ENCODE results near the gene ASB18.

Gene ASB18

DNA sequence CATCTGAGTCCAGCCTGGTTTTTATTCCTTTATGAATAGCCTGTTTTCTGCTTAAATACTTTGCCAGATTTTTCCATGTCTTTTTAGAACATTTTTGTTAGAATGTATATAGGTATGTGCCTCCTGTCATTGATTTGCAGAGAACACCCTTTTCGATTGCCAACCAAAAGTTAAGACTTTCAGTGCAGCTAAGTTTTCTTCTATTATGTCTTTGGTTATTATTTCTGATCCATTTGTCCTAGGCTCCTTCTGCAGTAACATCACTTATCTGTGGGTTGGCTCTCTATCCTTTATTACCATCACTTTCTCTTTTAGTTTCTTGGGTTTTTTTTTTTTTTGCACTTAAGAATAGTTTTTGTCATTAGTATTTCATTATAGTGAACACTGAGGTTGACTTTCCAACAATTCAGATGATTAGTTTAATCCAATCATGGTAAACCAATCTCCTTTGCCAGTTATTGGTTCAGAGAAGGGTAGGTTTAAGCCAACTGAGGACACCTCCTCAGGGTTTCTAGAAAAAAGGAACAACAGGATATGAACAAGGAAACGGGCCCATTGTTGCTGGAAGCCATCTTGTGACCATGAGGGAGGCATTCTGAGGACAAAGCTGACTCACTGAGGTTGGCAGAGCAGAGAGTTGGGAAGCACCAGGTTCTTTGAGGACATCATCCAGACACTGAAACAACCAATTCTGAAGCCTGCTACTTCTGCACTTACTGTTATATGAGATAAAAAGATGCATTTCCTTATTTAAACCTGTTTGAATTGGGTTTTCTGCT, 58.1 kb downstream of the ASB18 start:
- DNase-seq, result no peak

GRCh38 chr2:236204953-236205352, 59.3 kb downstream of the ASB18 start:
- DNase-seq, result no peak

DNA sequence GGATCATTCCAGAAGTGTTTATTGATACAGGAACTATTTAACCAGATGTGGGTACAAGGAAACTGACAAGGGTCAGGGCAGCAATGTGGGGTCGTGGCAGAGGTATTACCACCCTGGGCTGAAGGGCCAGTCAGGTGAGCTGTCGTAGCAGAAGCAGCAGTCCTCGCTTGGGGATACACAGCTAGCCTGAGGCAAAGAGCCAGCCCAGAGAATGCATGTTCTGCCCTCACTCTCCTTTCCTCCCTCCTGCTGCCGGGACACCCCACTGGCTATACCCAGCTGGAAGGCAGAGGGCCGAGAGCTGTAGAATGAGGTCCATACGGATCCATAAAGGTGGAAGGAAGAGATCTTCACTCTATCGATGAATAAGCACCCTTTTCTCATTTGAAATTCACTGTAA, 63.8 kb downstream of the ASB18 start:
- no peak for DNase-seq

- DNase-seq, result no peak
Observed at GRCh38 chr2:236196366-236196765, 67.8 kb downstream of the ASB18 start.

DNA sequence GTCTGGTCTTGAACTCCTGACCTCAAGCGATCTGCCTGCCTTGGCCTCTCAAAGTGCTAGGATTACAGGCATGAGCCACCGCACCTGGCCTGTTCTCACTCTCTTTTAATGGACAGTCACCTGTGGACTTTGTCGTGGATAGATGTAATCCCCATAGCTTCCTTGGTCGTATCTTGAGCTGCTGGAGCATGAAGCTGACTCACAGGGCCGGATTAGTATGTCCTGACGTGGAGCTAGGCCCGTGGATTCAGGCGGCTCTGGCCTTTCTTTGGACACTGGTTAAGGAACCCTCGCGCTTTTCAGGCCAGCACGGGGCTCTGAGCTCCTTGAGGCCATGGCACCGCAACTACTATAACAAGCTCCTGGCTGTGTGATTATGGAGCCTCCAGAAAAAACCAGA, 68.5 kb downstream of the ASB18 start:
- DNase-seq, result no peak

DNA sequence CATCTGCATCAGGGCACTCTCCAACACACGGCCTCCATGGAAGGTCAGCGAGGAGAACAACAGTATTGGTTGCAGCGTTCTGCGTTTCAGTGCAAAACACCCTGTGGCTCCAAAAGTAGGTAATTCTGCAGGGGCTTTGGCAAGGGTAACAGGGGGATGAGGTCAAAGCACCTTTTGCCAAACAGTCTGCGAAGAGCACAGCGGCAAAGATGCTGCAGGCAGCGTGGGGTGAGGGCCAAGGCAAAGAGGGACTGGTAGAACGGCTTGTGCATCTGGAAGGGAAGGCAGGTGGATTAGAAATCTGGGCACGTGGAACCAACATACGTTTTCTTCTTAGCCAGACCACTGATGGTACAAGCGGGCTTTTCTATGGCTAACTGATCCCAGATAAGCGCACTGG, 69.4 kb downstream of the ASB18 start:
- no peak for DNase-seq

DNA sequence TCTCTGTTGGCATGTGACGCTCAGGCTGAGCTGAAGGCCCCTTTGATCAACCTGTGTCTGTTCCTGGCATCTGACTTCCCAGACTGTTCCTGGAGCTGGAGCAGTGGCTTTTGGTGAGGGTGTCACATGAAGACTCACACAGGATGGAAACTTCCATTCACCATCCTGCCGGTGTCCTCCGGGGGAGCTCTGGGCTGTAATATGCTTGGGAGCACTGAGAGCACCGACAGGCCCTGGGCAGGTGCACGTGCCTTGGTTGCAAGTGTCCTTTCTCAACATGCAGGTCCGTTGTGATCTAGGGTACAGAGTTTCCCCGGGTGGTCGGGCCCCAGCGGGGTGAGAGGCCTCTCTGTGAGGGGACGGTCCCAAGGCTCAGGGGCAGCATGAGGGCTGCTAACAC, 71.2 kb downstream of the ASB18 start:
- DNase-seq, result no peak

- DNase-seq, result no peak
Observed at GRCh38 chr2:236190674-236191073, 73.5 kb downstream of the ASB18 start.

- no peak for DNase-seq
Observed at GRCh38 chr2:236184701-236185100, 79.5 kb downstream of the ASB18 start.

GRCh38 chr2:236180831-236181453, 83.3 kb downstream of the ASB18 start:
- no peak for DNase-seq

DNA sequence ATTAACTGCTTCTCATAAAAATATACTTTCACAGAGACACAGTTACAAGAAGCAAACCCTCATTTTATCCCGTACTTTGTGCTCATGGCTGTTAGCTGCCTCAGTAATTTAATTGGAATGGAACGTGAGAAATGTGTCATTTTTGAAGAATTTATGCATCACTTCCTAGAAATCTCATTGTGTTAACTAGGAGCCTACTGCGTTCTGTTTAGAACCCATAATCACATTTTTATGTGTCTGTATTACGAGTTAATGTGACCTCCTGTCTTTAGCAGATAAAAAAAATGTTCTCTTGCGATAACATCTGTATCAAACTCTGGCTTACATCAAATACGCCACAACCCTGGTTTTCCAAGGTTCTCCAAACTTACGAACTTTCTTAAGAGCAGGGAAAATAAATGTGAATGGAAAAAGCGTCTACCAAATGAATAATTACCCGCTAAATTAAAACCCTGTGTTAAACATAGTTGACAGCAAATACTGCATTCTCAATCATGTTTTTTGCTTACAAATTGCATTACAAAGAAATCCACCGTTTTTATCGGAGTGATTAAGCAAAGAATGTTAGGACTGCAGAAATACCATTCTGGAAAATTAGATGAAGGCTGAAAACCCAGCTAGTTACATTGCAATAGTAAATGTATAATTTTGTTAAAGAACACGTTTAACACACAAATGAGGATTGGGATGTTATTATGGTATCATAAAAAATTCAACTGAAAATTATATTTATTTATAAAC, 84.0 kb downstream of the ASB18 start:
- DNase-seq, result no peak

DNA sequence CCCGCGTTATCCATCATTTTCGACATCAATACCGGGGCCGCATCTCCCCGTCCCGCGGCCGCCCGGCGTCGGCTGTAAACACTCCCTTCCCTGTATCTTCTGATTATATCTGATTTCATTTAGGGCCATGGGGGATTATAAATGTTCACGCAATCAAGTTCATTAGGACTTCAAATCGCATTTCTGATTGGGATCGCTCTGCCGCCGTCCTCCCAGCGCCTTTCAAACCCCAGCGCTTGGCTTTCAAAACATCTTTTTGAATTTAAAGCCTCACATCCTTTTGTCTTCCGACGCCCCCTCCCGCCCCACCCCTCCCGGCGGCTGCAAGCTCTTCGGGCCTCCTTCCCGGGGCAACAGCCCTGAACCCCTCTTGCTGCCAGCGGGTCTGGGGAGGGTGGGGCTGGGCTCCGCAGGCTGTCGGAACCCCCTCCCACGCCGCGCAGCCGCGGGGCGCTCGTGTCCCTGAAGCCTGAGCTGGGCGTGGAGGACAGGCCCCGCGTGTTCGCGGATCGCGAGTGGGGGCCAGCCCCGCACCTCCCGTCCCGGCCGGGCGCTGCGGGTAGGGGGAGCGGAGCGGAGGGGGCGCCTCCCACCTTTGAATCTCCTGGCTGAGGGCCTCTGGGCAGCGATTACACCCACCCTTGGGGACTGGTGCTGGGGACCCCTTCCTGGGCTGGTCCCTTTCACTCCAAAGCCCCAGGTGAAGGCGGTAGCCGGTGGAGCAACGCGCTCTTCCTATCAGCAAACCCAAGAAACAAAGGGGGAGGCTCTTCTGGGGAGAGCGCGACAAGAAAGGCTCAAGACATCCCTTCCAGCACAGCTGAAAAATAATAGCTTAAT, 84.8 kb downstream of the ASB18 start:
- DNase-seq, result no peak

DNA sequence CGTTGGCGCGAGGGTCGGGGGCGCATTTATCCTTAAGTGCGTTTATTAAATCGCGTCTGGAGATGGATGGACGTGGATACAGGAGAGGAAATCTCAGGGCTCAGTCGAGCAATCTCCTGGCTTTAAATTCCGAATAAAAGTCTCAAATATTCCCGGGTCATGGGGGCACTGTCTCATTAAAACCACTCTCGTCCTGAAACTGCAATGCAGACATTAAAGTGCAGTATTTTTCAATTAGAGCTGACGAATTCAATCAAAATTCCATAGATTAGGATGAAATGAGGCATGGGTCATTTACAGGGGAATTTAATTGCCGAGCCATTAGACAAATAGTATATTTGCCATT, 85.3 kb downstream of the ASB18 start:
- no peak for DNase-seq

DNA sequence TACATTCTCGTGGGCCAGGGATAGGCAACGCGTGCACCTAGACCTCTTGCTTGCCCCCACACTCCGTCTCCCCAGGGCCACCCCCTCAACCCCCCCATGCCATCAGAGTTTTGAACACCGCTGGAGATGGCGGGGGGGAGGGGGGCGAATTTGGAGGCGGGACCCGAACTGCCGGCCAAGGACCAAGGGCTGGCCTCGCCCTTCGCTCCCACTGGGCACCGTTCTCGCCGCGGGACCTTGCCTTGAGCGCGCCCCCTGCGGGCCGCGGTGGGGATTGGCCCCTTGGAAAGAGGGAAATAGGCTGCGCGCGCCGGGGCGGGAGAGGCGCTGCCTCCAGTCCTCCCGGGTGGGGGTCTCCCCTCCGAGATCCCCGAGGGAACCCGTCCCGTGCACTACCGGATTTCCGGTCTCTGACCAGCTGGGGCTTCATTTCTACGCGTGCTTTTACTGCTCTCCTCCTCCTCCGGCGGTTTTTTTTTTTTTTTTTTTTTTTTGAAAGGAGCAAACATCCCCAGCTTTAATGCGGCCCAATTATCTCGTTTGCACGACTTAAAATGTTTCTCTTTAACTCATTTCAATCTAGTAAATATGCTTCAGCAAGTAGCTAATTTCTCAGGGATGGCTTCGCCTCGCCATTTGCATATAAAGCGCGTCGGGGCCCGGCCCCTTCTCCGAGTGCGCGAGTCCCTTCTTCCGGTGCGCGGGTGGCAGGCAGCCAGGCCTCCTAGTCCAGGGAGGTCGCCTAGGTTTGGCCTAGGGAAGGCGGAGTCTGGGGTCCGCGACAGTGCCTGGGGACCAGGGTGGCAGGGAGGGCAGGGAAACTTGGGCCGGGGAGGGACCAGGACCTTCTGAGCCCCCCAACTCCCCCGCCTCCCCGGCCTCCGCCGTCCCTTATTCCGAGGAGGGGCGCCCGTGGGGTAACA, 86.0 kb downstream of the ASB18 start:
- DNase-seq, result no peak

DNA sequence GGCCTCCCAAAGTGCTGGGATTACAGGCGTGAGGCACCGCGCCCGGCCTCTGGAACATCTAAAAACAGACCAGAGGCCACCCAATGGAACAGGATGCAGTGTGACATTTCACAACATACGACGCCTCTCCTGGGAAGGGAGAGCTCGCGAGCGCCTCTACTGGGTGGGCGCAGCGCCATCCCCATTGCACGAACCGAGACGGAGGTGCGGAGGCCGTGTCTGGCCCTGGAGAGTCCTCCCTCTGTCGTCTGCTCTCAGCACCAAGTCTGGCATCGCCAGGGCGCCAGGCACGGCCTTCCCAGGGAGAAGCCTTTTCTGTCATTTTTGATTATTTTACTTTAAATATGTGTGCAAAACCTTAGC, 86.6 kb downstream of the ASB18 start:
- DNase-seq, result no peak

DNA sequence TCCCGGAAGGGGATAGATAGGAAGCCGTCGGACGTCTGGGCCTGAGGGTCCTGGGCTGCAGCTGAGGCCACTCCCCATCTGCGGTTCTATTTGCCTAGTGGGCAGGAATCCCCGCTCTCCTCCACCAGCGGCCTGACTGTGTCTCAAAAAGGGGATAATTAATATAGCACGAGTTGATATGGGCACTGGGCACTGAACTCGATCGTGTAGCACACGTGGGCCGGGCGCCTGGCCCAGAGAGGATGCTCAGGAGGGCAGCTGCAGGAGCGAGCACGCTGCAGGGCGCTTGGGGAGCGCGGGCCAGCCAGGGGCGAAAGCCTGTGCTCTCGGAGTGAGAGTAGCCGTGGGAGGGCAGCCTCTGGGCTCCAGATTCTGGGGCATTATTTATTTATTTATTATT, 87.3 kb downstream of the ASB18 start:
- no peak for DNase-seq

GRCh38 chr2:236176417-236176816, 87.8 kb downstream of the ASB18 start:
- no peak for DNase-seq

DNA sequence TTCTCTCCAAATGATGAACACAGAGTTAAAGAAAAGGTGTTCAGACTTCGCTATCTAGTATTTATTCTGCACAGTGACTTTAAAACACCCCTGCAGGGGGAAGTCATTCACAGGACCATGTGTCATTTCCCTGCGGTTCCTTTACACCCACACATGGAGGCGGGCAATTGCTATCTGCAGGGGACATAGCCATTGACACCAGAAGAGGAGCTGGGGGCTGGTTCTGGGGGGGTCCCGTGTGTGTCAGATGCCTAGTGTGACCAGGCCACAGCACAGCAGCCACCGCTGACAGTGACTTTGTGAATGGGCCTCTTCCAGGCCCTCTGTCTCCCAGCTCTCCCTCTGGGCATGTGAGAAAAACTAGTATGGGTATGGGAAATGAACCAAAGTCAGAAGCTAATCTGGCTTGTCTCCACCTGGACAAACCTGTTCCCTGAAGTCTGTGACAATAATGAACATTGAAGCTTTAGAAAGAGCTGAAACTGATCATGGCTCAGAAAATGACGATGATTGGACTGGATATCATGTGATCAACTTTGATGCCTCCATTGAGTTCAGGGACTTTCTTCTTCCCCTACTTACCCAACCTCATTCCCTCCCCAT, 88.6 kb downstream of the ASB18 start:
- no peak for DNase-seq

GRCh38 chr2:236173729-236174607, 90.2 kb downstream of the ASB18 start:
- DNase-seq, result no peak

DNA sequence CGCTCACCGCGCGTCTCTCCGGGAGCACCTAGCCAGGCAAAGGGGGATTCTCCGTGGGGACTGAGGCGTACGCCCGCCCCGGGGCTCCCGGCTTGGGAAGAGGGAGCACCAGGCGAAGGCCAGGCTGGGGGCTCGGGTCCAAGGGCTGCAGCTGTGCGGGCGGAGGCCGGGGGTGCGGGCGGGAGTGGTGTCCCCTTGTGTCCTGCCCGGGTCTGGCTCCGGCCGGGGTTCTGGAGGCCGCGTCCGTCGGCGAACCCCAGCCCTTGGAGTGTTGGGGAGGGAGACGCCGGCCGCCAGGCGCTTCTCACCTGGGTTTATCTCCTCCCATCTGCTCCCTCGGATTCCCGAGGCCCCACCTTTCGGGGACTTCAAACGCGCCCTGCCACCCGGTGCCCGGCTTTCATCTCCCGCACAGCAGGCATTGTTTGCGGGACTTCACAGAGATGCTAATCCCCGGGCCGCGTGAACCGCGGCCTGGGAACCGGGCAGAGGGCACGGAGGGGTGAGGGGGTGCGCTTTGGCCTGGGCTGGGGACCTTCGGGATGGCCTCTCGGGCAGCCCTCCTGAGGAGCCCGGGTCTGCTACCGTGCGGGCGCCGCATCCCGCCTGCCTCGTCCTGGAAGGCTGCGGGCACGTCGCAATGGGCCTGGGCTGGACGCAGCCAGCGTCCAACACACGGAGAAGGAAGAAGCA, 91.0 kb downstream of the ASB18 start:
- DNase-seq, result no peak
